ENCODE results near the gene TMEM114.

GRCh38 chr16:8568231-8568617, 22.1 kb downstream of the TMEM114 start:
- TF ChIP-seq EZH2phosphoT487 (IDR thresholded peaks at IDR 0.05; ENCODE audit: insufficient read depth, low read depth) = no peak
- no peak for TF ChIP-seq EZH2 (IDR thresholded peaks at IDR 0.05; ENCODE audit: insufficient read depth, poor library complexity, severe bottlenecking)
